ENCODE results near the gene E4F1. TPM values are rescaled to one million over a fixed set of nuclear protein-coding genes. Genes with fewer than 3 reads are reported as not detected.
A peak's percentile ranks its signal among the peaks of the same experiment; 100 is the strongest.

E4F1 gene
- total and polyA plus RNA-seq, 2 of the 13 experiments (the other 11 are each of a cell fraction or from before 2014, with no cell fraction given) = 13.8 to 19.5 TPM

- TF ChIP-seq, protein P1, sequence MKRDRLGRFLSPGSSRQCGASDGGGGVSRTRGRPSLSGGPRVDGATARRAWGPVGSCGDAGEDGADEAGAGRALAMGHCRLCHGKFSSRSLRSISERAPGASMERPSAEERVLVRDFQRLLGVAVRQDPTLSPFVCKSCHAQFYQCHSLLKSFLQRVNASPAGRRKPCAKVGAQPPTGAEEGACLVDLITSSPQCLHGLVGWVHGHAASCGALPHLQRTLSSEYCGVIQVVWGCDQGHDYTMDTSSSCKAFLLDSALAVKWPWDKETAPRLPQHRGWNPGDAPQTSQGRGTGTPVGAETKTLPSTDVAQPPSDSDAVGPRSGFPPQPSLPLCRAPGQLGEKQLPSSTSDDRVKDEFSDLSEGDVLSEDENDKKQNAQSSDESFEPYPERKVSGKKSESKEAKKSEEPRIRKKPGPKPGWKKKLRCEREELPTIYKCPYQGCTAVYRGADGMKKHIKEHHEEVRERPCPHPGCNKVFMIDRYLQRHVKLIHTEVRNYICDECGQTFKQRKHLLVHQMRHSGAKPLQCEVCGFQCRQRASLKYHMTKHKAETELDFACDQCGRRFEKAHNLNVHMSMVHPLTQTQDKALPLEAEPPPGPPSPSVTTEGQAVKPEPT (CRISPR knock-in tag; IDR thresholded peaks at IDR 0.05; ENCODE audit: low read depth) = peak; percentile 47; the same call in 1 of the 2 replicates
- no peak for TF ChIP-seq KLF13 (CRISPR knock-in tag; IDR thresholded peaks at IDR 0.05)
- TF ChIP-seq ZNF724P (CRISPR knock-in tag; IDR thresholded peaks at IDR 0.05; ENCODE audit: borderline replicate concordance) = 0 out of 2 replicates have a peak, but pooled peaks have one; percentile 33
- no peak for TF ChIP-seq ZBED4 (CRISPR knock-in tag; IDR thresholded peaks at IDR 0.05; ENCODE audit: borderline replicate concordance)
- TF ChIP-seq ZNF441 (CRISPR knock-in tag; IDR thresholded peaks at IDR 0.05; ENCODE audit: borderline replicate concordance) = no peak
- TF ChIP-seq, protein P2, sequence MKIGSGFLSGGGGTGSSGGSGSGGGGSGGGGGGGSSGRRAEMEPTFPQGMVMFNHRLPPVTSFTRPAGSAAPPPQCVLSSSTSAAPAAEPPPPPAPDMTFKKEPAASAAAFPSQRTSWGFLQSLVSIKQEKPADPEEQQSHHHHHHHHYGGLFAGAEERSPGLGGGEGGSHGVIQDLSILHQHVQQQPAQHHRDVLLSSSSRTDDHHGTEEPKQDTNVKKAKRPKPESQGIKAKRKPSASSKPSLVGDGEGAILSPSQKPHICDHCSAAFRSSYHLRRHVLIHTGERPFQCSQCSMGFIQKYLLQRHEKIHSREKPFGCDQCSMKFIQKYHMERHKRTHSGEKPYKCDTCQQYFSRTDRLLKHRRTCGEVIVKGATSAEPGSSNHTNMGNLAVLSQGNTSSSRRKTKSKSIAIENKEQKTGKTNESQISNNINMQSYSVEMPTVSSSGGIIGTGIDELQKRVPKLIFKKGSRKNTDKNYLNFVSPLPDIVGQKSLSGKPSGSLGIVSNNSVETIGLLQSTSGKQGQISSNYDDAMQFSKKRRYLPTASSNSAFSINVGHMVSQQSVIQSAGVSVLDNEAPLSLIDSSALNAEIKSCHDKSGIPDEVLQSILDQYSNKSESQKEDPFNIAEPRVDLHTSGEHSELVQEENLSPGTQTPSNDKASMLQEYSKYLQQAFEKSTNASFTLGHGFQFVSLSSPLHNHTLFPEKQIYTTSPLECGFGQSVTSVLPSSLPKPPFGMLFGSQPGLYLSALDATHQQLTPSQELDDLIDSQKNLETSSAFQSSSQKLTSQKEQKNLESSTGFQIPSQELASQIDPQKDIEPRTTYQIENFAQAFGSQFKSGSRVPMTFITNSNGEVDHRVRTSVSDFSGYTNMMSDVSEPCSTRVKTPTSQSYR (CRISPR knock-in tag; IDR thresholded peaks at IDR 0.05; ENCODE audit: borderline replicate concordance) = no peak; the same call in 1 of the 2 replicates
- TF ChIP-seq ZNF775 (CRISPR knock-in tag; IDR thresholded peaks at IDR 0.05; ENCODE audit: borderline replicate concordance) = no peak
- TF ChIP-seq RARA (CRISPR knock-in tag; IDR thresholded peaks at IDR 0.05) = 0 out of 2 replicates have a peak, but pooled peaks have one; percentile 25
- no peak for TF ChIP-seq ZNF275 (CRISPR knock-in tag; IDR thresholded peaks at IDR 0.05; ENCODE audit: borderline replicate concordance)
- TF ChIP-seq TRAFD1 (CRISPR knock-in tag; IDR thresholded peaks at IDR 0.05; ENCODE audit: borderline replicate concordance) = no peak
- TF ChIP-seq PAX8 (CRISPR knock-in tag; IDR thresholded peaks at IDR 0.05; ENCODE audit: borderline replicate concordance) = peak; percentile 49; the same call in 1 of the 2 replicates
- TF ChIP-seq ZNF768 (CRISPR knock-in tag; IDR thresholded peaks at IDR 0.05) = no peak
- no peak for TF ChIP-seq FOXP1 (IDR thresholded peaks at IDR 0.05)
- 0 out of 2 replicates have a peak, but pooled peaks have one; percentile 13 for TF ChIP-seq FOXP1 (CRISPR knock-in tag; IDR thresholded peaks at IDR 0.05)
- TF ChIP-seq ZFX (CRISPR knock-in tag; IDR thresholded peaks at IDR 0.05; ENCODE audit: low read depth) = peak; percentile 92
- TF ChIP-seq RAD21 (CRISPR knock-in tag; IDR thresholded peaks at IDR 0.05) = 0 out of 2 replicates have a peak, but pooled peaks have one; percentile 13
Observed at GRCh38 chr16:2190002-2190658, 33.3 kb upstream of the E4F1 start (continued).
